Measurements from ENCODE around the gene SLC41A2.
"Not testable (repeated sequence)": the region's sequence is repeated elsewhere in the genome, so short reads cannot be mapped to it uniquely, and the experiment has no call there.

DNA sequence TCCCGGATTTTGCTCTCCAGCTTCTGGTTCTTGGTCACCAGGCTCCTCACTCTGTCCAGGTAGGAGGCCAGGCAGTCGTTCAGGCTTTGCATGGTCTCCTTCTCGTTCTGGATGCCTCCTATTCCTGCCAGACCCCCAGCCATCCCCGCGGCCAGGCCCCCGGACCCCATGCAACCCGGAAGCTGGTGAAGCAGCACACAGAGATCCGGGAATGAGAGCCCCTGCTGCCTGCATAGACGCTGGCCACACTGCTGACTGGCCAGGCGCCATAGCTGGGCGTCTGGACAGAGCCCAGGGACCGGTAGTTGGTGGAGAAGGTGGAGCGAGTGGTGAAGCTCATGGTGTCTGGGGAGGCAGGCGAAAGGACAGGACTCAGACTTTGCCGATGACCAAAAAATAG lies 19.6 kb upstream of the SLC41A2 start:
- TF ChIP-seq CTCF (IDR thresholded peaks at IDR 0.05); POLR2AphosphoS5 (IDR thresholded peaks at IDR 0.05; ENCODE audit: low read depth, low read length); REST (IDR thresholded peaks at IDR 0.05; ENCODE audit: insufficient read depth in 1 of 2, low read depth in 2 of 2, low read length in 1 of 2): not testable (repeated sequence)

All from Panc1 (cell line).